Epithelial cell of proximal tubule (primary cell): Measurements from ENCODE around the gene RNF167. TPM values are rescaled to one million over a fixed set of nuclear protein-coding genes. Genes with fewer than 3 reads are reported as not detected.
A peak's percentile ranks its signal among the peaks of the same experiment; 100 is the strongest.

Experiments
- DNase-seq: peaks from one replicate; pipeline ENCODE4 v3.0.0-alpha.2; 2011; ENCODE audit warnings: low read depth
- H3K4me3 ChIP-seq: 2 replicates; pipeline ENCODE4 v1.5.1; 2011; ENCODE audit warnings: low read depth, mild to moderate bottlenecking, low read length
- total RNA-seq: library from RNA; depleted of rRNA; stranded (reverse); fragments of >200 nt; gene quantifications from 2 replicates; pipeline ENCODE4 v1.2.3, GENCODE V29; 2015
- TF ChIP-seq, protein P1 (sequence below): conservative IDR thresholded peaks from 2 replicates; pipeline ENCODE4 v1.5.1; 2012; ENCODE audit warnings: low read depth, mild to moderate bottlenecking, low read length

RNF167 gene
- total RNA-seq, 1 donor from 2014 or later, result 55.1 TPM

DNA sequence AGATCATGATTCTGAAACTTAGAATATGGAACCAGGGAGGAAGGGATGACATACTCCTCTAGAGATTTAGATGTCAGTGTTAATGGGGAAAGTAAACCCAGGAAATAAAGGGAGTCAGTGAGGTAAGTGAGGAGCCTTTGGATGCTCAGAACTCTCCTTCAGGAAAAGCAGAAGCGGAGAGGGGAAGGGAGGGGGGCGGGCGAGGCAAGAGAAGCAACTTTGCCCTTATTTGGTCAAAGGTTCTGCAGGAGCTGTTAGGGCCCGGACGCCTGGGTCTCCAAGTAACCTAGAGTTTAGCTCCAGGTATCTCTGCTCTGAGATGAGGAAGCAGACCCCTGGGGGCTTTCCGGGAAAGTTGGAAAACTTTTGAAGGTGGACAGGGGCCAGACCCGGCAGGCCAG, 6.9 kb downstream of the RNF167 start:
- TF ChIP-seq, protein P1, sequence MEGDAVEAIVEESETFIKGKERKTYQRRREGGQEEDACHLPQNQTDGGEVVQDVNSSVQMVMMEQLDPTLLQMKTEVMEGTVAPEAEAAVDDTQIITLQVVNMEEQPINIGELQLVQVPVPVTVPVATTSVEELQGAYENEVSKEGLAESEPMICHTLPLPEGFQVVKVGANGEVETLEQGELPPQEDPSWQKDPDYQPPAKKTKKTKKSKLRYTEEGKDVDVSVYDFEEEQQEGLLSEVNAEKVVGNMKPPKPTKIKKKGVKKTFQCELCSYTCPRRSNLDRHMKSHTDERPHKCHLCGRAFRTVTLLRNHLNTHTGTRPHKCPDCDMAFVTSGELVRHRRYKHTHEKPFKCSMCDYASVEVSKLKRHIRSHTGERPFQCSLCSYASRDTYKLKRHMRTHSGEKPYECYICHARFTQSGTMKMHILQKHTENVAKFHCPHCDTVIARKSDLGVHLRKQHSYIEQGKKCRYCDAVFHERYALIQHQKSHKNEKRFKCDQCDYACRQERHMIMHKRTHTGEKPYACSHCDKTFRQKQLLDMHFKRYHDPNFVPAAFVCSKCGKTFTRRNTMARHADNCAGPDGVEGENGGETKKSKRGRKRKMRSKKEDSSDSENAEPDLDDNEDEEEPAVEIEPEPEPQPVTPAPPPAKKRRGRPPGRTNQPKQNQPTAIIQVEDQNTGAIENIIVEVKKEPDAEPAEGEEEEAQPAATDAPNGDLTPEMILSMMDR, result no peak
- H3K4me3 ChIP-seq, result peak overlapping the region; percentile 96
- no peak for DNase-seq

DNA sequence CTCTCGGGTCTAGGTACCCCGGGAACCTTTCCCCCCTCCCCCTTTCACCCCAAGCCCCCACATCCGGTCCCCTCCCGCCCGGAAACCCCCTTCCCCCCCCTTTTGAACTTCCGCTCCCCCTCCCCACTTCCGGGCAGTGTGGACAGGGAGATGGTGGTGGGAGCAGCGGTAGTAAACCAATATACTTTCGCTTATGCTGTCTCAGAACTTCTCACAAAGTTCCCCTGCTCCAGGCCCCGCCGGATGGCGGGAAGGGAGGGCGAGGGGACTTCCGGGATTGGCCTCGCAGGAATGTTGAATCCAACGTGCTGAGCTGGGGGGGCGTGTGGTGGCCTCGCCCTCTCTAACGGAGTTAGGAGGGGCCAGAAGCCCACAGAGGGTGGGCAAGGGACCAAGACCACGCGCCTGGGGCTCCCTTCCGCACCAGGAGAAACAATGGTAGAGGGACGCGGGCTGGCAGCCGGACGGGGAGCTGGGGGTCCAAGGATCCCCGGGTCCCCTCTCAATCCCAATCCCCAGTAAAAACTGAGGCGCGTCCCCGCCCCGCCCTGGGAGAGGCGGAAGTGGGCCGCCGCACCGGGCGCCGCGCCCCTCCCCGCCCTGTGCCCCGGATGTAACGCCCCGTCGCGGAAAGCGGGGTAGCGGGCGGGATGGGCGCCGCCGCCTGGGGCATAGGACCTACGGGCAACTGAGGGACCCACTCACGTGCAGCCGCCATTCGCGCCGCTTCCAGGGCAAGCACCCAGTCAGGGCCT, 7.5 kb downstream of the RNF167 start:
- TF ChIP-seq, protein P1, result no peak
- H3K4me3 ChIP-seq, result peak overlapping the region; percentile 96
- DNase-seq, result no peak

DNA sequence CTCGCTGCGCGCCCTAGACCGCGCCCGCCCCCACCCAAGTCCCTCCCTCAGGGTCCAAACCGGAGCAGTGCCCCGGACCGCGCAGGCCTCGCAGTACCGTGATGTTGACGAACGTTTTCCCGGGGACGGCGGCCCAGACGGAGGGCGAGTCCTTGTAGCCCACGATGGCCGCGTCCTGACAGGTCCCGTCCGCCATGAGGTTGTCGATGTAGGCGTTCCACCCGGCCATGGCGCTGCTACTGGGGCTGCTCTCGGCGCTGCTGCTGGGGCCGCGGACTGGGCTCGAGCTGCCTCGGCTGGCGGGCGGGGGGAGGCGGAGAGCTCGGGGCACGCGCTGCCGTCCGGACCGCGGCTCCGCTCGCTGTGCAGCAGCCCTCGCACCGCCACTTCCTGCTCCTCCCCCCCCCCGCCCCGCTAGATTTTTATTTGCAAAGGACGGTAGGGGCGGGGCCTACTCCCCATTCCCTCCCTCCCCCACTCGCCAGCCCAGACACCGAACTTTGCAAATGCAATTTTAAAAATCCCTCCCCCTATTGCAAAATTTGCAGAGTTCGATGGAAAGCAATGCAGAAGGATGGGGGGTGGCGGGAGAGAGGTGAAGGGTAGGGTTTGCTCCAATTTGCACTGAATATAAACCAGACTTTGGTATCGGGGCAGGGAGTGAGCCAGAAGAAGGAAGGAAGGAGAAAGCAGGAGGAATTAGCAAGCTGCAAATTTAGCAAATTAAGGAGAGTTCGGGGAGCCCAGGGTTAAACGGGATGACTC, 8.3 kb downstream of the RNF167 start, which contains the start of gene PFN1:
PFN1 (minus strand) TSS at position 365 of the 765 bp plus-strand sequence; CDS start at position 229, 136 bp downstream.
- TF ChIP-seq, protein P1, result no peak
- peak; percentile 48 for DNase-seq
- peak within 1 kb of the TSS; percentile 96 for H3K4me3 ChIP-seq

DNA sequence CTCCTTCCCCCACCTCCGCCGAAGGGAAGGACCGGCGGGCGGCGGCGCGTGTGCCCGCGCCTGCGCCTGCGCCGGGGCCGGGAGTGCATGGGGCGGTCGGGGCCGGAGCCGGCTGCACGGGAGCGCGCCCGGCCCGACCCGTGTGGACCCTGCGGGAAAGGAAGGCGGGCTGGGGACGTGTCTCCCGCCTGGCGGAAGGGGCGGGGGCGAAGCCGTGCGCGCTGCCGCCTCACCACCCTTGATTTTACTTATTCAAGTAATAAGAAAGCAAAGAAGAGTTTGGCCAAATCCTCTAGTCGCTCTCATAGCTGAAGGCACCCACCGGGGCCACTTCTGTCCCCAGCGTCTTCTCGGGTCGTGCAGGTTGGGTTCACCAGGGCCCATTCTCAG, 8.9 kb downstream of the RNF167 start:
- H3K4me3 ChIP-seq, result peak overlapping the region; percentile 96
- DNase-seq, result no peak
- TF ChIP-seq, protein P1, result no peak

DNA sequence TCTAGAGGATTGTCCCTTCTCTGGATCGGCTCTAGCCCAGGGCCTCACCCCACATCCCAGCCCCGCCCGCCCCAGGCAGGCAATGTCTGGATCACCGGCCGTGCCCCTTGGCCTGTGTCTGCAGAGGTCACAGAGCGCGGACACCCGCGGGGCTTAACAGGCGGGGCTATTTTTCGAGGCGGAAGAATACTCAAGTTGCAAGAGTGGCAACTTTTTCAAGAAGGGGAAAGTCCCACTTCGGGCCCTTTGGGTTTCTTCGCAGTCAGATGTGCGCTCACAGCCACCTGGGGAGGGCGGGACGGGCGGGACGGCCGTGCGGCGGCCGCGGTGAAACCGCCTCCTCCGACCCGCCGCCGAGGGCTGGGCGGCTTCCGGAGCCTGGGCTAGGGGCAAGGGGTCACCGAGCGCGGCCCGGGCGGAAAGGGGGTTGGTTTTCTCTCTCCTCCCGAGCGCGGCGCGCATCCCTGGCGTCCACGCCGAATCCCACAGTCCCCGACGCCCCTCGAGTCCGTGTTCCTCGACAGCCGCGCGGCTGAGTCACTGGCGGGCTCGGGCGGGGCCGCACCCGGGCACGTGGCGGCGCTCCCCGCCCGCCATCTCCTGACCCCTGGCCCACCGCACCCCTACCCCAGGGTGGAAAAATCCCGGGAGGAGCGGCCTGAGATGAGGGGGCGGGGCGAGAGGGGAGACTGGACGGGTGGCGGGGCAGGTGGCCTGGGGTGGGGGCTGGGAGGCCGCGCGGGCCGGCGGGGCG, 9.4 kb downstream of the RNF167 start:
- TF ChIP-seq, protein P1, result no peak
- peak overlapping the region; percentile 96 for H3K4me3 ChIP-seq
- peak; percentile 41 for DNase-seq

DNA sequence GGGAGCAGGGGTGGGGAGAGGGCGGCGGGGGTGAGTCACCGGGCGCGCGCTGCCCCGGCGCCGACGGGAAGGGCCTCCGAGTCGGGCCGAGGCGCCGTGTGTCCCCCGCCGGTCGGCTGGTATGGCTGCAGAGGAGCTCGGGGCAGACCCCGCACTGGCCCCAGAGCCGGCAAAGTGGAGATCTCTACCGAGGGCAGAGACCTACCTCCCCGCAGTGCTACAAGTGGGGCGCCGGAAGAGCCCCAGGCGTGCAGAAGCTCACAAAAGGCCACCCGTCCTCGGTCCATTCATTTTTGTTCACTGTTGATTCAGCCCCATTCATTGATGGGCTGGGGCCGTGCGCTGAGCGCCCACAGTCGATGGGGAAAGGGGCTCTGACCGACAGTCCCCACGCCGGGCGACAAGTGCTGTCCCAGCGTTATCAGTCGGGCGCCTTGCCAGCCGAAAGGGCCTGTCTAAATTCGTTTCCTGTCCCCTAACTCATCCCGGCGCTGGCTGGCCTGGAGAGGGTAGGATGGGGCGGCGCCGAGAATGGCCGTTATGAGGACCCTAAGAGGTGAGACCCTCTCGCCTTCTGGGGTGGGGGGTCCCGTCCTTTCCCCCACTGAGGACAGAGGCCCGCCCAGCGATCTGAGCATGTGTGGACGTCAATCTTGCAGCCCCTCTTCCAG, 10.1 kb downstream of the RNF167 start:
- DNase-seq, result no peak
- H3K4me3 ChIP-seq, result peak overlapping the region; percentile 96

More for the DNA sequence above, 10.1 kb downstream of the RNF167 start:
- TF ChIP-seq, protein P1, result no peak
